ENCODE results near the gene SLC1A7. TPM values are rescaled to one million over a fixed set of nuclear protein-coding genes. Genes with fewer than 3 reads are reported as not detected.

The SLC1A7 gene
- total and polyA plus RNA-seq, 2 of the 13 experiments (the other 11 are each of a cell fraction or from before 2014, with no cell fraction given) = 0.04 to 2.0 TPM

DNA sequence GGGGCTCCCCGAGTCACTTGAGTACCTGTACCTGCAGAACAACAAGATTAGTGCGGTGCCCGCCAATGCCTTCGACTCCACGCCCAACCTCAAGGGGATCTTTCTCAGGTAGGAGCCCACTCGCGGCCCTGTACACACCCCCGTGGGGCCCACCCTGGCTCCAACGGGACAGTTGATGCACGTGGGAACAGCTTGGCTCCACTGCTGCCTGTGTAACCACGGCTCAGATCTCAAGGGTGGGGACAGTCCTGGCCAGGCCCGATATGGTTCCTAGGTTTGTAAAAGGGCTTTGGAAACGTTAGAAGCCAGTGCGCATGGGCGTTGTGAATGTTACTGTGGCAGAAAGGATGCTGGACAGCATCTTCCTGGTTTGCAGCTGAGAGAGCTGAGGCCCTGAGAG is 61.7 kb downstream of the SLC1A7 start:
- DNase-seq (ENCODE audit: low spot score) (no peak), FAIRE-seq (no peak), ATAC-seq (no peak)
- BruUV-seq (replicated peaks) = no TSS peak
- ChIA-PET POLR2A (no interaction called here), CTCF (ENCODE audit: low intra/inter-chr PET ratio, low total read pairs) (no interaction called here)
- Histone ChIP-seq H4K20me1 (ENCODE audit: insufficient read depth, low read length) (no peaks in the 10 kb centered on the region), H3K36me3 (replicated peaks in 1 of 2; ENCODE audit: control insufficient read depth in 1 of 2, insufficient read depth in 2 of 2, low read length in 2 of 2) (no peaks in the 10 kb centered on the region), H3K27me3 (ENCODE audit: control insufficient read depth in 1 of 2, insufficient read depth in 2 of 2, low read length in 2 of 2) (peaks cover 15 to 70% of the 10 kb centered on the region in 2 experiments), H3K79me2 (ENCODE audit: insufficient read depth, low read length) (no peaks in the 10 kb centered on the region), H2AFZ (ENCODE audit: low read length) (no peak overlapping the region), H3K4me2 (ENCODE audit: low read depth, low read length) (no peak overlapping the region), H3K9ac (ENCODE audit: insufficient read depth, low read depth, low read length) (no peak overlapping the region), H3K9me3 (ENCODE audit: low read length) (no peaks in the 10 kb centered on the region), H3K4me1 (ENCODE audit: insufficient read depth, low read length) (peaks cover 43% of the 10 kb centered on the region), H3K4me3 (replicated peaks in 1 of 3; ENCODE audit: insufficient read depth in 1 of 3, low read depth in 2 of 3, low read length in 3 of 3) (no peak overlapping the region), H3K27ac (ENCODE audit: extremely low read length, insufficient read depth, low read length) (no peak overlapping the region)
- intact Hi-C loops (cut with micrococcal nuclease; ENCODE audit: unreplicated experiment) = loop anchor here (10.0 kb wide), 1 partner anchor 104 kb away; no protein-coding TSS in a partner anchor
- WGBS (ENCODE audit: low lambda C conversion rate) = 20% methylated on average over 5 of the region's 15 CpGs
- TF ChIP-seq ZNF282 (IDR thresholded peaks at IDR 0.05; ENCODE audit: partially characterized antibody) = no peak
- TF ChIP-seq, protein P1, sequence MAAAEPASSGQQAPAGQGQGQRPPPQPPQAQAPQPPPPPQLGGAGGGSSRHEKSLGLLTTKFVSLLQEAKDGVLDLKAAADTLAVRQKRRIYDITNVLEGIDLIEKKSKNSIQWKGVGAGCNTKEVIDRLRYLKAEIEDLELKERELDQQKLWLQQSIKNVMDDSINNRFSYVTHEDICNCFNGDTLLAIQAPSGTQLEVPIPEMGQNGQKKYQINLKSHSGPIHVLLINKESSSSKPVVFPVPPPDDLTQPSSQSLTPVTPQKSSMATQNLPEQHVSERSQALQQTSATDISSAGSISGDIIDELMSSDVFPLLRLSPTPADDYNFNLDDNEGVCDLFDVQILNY (CRISPR knock-in tag; conservative IDR thresholded peaks at IDR 0.05) = no peak
- in situ Hi-C loops (cut with HindIII; ENCODE audit: extremely low pct_ligation_motif_present, low pct_unique_long_range_greater_than_20kb) = no loop called here

DNA sequence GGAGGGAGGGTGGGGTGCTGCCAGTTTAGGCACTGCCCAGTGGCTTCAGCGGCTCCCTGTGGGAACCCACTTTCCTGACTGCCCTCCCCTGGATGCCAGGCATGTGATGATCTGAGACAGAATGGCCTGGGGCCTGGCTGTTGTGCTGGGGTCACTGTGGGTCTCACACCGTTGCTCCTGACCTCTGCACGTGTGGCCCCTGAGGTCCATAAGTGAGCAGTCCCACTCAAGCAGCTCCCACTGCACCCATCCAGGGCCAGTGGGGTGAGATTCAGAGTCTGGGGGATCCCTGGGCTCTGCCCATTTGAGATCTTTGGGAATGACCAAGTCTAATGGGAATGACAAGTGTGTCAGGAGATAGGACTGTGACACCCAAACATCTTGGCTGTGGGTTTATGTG is 62.4 kb downstream of the SLC1A7 start:
- FAIRE-seq (no peak), ATAC-seq (no peak), DNase-seq (ENCODE audit: low spot score) (no peak)
- 36% methylated on average over 1 of the region's 3 CpGs for WGBS (ENCODE audit: low lambda C conversion rate)
- no peak overlapping the region for H3K4me2 ChIP-seq (ENCODE audit: low read depth, low read length)
- no peaks in the 10 kb centered on the region for H3K9me3 ChIP-seq (ENCODE audit: low read length)
- in situ Hi-C loops (cut with HindIII; ENCODE audit: extremely low pct_ligation_motif_present, low pct_unique_long_range_greater_than_20kb) = no loop called here
- no peaks in the 10 kb centered on the region for H4K20me1 ChIP-seq (ENCODE audit: insufficient read depth, low read length)
- H3K9ac ChIP-seq (ENCODE audit: insufficient read depth, low read depth, low read length) = no peak overlapping the region
- H2AFZ ChIP-seq (ENCODE audit: low read length) = no peak overlapping the region
- no peak overlapping the region for H3K4me3 ChIP-seq (replicated peaks in 1 of 3; ENCODE audit: insufficient read depth in 1 of 3, low read depth in 2 of 3, low read length in 3 of 3)
- no TSS peak for BruUV-seq (replicated peaks)
- H3K79me2 ChIP-seq (ENCODE audit: insufficient read depth, low read length) = no peaks in the 10 kb centered on the region
- H3K27me3 ChIP-seq (ENCODE audit: control insufficient read depth in 1 of 2, insufficient read depth in 2 of 2, low read length in 2 of 2) = peaks cover 15 to 69% of the 10 kb centered on the region in 2 experiments
- CTCF ChIA-PET (ENCODE audit: low intra/inter-chr PET ratio, low total read pairs) = no interaction called here
- no peak overlapping the region for H3K27ac ChIP-seq (ENCODE audit: extremely low read length, insufficient read depth, low read length)
- H3K4me1 ChIP-seq (ENCODE audit: insufficient read depth, low read length) = peaks cover 50% of the 10 kb centered on the region
- TF ChIP-seq ZNF235 (CRISPR knock-in tag; IDR thresholded peaks at IDR 0.05; ENCODE audit: borderline replicate concordance) (no peak), ETV6 (CRISPR knock-in tag; conservative IDR thresholded peaks at IDR 0.05) (no peak), XBP1 (CRISPR knock-in tag; IDR thresholded peaks at IDR 0.05) (no peak), SRSF4 (IDR thresholded peaks at IDR 0.05; ENCODE audit: low read depth, low read length, poor library complexity, severe bottlenecking) (no peak)
- POLR2A ChIA-PET = interaction anchor here (0.7 kb wide), 1 partner anchor 11 kb away, joined by 4 read pairs; no protein-coding TSS in a partner anchor
- H3K36me3 ChIP-seq (replicated peaks in 1 of 2; ENCODE audit: control insufficient read depth in 1 of 2, insufficient read depth in 2 of 2, low read length in 2 of 2) = no peaks in the 10 kb centered on the region
- intact Hi-C loops (cut with micrococcal nuclease; ENCODE audit: unreplicated experiment) = loop anchor here (10.0 kb wide), 1 partner anchor 105 kb away; no protein-coding TSS in a partner anchor

All from HepG2 (cell line).